Omental fat pad (tissue), 4 donors: ENCODE results near the gene SEPTIN11. TPM values are rescaled to one million over a fixed set of nuclear protein-coding genes. Genes with fewer than 3 reads are reported as not detected.

Experiments
- ATAC-seq: fragments of 150-250 bp; one replicate; pipeline ENCODE4 v1.9.1; 2016; ENCODE audit warnings: mild to moderate bottlenecking, moderate library complexity; ENCODE audit not compliant: low FRiP score
- DNase-seq: peaks from one replicate; pipeline ENCODE4 v3.0.0-alpha.2; 2019; ENCODE audit warnings: low spot score
- CTCF ChIP-seq, 3 donors: fragments of 450-650 bp; IDR thresholded peaks; one replicate each; pipeline ENCODE4 v1.5.1; 2016 to 2017; ENCODE audit warnings: antibody characterized with exemption in 3 of 3, mild to moderate bottlenecking in 3 of 3, moderate library complexity in 2 of 3
- total RNA-seq, 4 donors: library from RNA; depleted of rRNA; stranded (reverse); fragments of >200 nt; gene quantifications; one replicate each; pipeline ENCODE4 v1.1.0, GENCODE V29; 2016

The SEPTIN11 gene
- total RNA-seq, 4 donors from 2014 or later, result 203 to 434 (median 245) TPM

- TF ChIP-seq CTCF (IDR thresholded peaks at IDR 0.05), result no peak
- DNase-seq (no peak), ATAC-seq (no peak)
Measured at GRCh38 chr4:76965866-76966579, 16.5 kb downstream of the SEPTIN11 start.

GRCh38 chr4:76968937-76969336 lies 19.4 kb downstream of the SEPTIN11 start:
- no peak for DNase-seq
- TF ChIP-seq CTCF (IDR thresholded peaks at IDR 0.05), result no peak
- no peak for ATAC-seq

- no peak for ATAC-seq
Measured at GRCh38 chr4:76969495-76969894, 19.9 kb downstream of the SEPTIN11 start.

GRCh38 chr4:76969941-76970529 lies 20.5 kb downstream of the SEPTIN11 start:
- no peak for TF ChIP-seq CTCF (IDR thresholded peaks at IDR 0.05)
- DNase-seq (no peak), ATAC-seq (no peak)

More at GRCh38 chr4:76969495-76969894, 19.9 kb downstream of the SEPTIN11 start:
- TF ChIP-seq CTCF (IDR thresholded peaks at IDR 0.05), result no peak
- no peak for DNase-seq

- TF ChIP-seq CTCF (IDR thresholded peaks at IDR 0.05), result no peak
- ATAC-seq (no peak), DNase-seq (no peak)
Measured at GRCh38 chr4:76972306-76972705, 22.8 kb downstream of the SEPTIN11 start.

- no peak for DNase-seq
- no peak for TF ChIP-seq CTCF (IDR thresholded peaks at IDR 0.05)
- ATAC-seq, result no peak
Measured at GRCh38 chr4:76974150-76974549, 24.6 kb downstream of the SEPTIN11 start.

GRCh38 chr4:76977113-76977512 lies 27.6 kb downstream of the SEPTIN11 start:
- DNase-seq (no peak), ATAC-seq (no peak)
- no peak for TF ChIP-seq CTCF (IDR thresholded peaks at IDR 0.05)
